OCI-LY7 (cell line): ENCODE data around the gene CDC6.

ENCODE experiments used
- CTCF ChIP-seq: fragments of 200-600 bp; sonication (generic); conservative IDR thresholded peaks from 2 replicates; pipeline ENCODE4 v1.5.1; 2014; ENCODE audit warnings: mild to moderate bottlenecking, antibody characterized with exemption, low read length, moderate library complexity, mixed read lengths
- EZH2phosphoT487 ChIP-seq: fragments of 200-600 bp; sonication (generic); IDR thresholded peaks from 2 replicates; pipeline ENCODE4 v1.6.1; 2018; ENCODE audit warnings: low read depth, borderline replicate concordance, mild to moderate bottlenecking, mixed run types, antibody characterized with exemption, low read length, moderate library complexity, mixed read lengths

GRCh38 chr17:40327735-40328385 is 40.2 kb downstream of the CDC6 start:
- TF ChIP-seq CTCF, result no peak
- TF ChIP-seq EZH2phosphoT487, result no peak
